ENCODE measurements around the gene OMP.

GRCh38 chr11:77115956-77116355 is 13.3 kb downstream of the OMP start:
- TF ChIP-seq CTCF (IDR thresholded peaks at IDR 0.05): no peak
- TF ChIP-seq POLR2A (IDR thresholded peaks at IDR 0.05): no peak

Measured in esophagus squamous epithelium (tissue), 4 donors.